Spleen (tissue), 7 donors: ENCODE results near the gene LMF1.

Experiments
- CTCF ChIP-seq, 11 experiments: fragments of 200-600 bp in 7 of 11; fragments of 450-650 bp in 4 of 11; sonication (generic) in 4 of 11; IDR thresholded peaks in 8 of 11; conservative IDR thresholded peaks in 3 of 11; 1 replicate in 7 of 11; 2 replicates in 4 of 11; pipeline versions ENCODE4 v1.4.0 to v1.8.0; 2016 to 2021; ENCODE audit warnings: antibody characterized with exemption in 11 of 11, inconsistent platforms in 4 of 11, mild to moderate bottlenecking in 1 of 11
- POLR2A ChIP-seq, 3 donors: fragments of 450-650 bp; IDR thresholded peaks; one replicate each; pipeline ENCODE4 v1.5.1; 2017; ENCODE audit warnings: antibody characterized with exemption in 3 of 3, mild to moderate bottlenecking in 1 of 3
- POLR2AphosphoS5 ChIP-seq, 3 donors: sonication (generic); formaldehyde crosslinking; IDR thresholded peaks; one replicate each; pipeline ENCODE4 v1.5.1; 2017; ENCODE audit warnings: antibody characterized with exemption in 3 of 3
- donor health status: DM: no; HTN: no; CAD: no; lungs with moderate emphysema.
- donor health status: DM: no; HTN: no; CAD: no.
- donor health status: DM: no; HTN: no; CAD: no.

GRCh38 chr16:1013593-1013900 is 42.8 kb upstream of the LMF1 start:
- no peak for TF ChIP-seq CTCF (IDR thresholded peaks at IDR 0.05 in 8 of 11, conservative IDR thresholded peaks at IDR 0.05 in 3 of 11)
- TF ChIP-seq POLR2A (IDR thresholded peaks at IDR 0.05), result no peak
- no peak for TF ChIP-seq POLR2AphosphoS5 (IDR thresholded peaks at IDR 0.05)
